ENCODE data around the gene DCX.

The DCX gene

DNA sequence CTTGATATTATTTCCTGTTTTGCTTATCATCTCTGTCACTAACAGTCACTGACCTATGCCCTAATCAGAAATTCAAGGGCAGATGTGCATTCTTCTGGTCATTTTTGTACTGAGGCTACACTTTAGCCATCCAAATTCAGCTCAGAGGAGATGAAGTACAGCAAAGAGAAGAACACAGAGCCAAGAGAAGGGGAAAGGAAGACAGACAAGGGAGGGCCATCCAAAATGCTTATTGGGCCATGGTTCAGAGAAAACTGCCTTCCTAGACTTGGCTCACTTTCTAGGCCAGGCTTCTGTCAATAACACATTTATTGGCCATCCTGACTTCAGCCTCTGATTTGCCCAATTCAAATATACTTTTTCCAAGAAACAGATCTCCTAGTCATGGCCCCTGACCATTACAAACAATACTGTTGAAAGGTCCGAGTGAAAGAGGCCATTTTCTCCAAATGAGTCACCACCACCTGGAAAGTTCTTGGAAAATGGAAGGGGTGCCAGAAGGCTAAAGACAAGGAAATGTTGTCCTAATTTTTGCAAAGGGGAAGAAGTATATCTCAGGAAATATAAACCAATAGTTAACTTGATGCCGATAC lies 56.4 kb downstream of the DCX start:
- Histone ChIP-seq H3K9me2 (replicated peaks; ENCODE audit: insufficient read depth, low read length) (no peaks in the 10 kb centered on the region), H3K9me3 (ENCODE audit: insufficient read depth, low read length) (no peaks in the 10 kb centered on the region), H3K9ac (ENCODE audit: low read length) (no peak overlapping the region), H3K4me3 (ENCODE audit: insufficient read depth, low read length, poor library complexity, severe bottlenecking) (no peak overlapping the region), H3K27ac (ENCODE audit: low read depth, low read length) (no peak overlapping the region), H3K27me3 (ENCODE audit: low read length) (no peaks in the 10 kb centered on the region), H2AFZ (ENCODE audit: low read depth, low read length, severe bottlenecking) (no peak overlapping the region), H3F3A (ENCODE audit: insufficient read depth) (no peaks in the 10 kb centered on the region), H4K20me1 (ENCODE audit: low read depth, low read length) (no peaks in the 10 kb centered on the region), H3K79me2 (ENCODE audit: insufficient read depth, low read length) (no peaks in the 10 kb centered on the region), H3K36me3 (ENCODE audit: low read length) (no peaks in the 10 kb centered on the region), H3K4me2 (ENCODE audit: low read depth, low read length, poor library complexity, severe bottlenecking) (no peak overlapping the region)
- TF ChIP-seq, protein P1, sequence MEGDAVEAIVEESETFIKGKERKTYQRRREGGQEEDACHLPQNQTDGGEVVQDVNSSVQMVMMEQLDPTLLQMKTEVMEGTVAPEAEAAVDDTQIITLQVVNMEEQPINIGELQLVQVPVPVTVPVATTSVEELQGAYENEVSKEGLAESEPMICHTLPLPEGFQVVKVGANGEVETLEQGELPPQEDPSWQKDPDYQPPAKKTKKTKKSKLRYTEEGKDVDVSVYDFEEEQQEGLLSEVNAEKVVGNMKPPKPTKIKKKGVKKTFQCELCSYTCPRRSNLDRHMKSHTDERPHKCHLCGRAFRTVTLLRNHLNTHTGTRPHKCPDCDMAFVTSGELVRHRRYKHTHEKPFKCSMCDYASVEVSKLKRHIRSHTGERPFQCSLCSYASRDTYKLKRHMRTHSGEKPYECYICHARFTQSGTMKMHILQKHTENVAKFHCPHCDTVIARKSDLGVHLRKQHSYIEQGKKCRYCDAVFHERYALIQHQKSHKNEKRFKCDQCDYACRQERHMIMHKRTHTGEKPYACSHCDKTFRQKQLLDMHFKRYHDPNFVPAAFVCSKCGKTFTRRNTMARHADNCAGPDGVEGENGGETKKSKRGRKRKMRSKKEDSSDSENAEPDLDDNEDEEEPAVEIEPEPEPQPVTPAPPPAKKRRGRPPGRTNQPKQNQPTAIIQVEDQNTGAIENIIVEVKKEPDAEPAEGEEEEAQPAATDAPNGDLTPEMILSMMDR (IDR thresholded peaks at IDR 0.05; ENCODE audit: insufficient read depth, low read length, poor library complexity, severe bottlenecking), result no peak
- TF ChIP-seq EZH2phosphoT487 (conservative IDR thresholded peaks at IDR 0.05; ENCODE audit: low read length), result no peak

DNA sequence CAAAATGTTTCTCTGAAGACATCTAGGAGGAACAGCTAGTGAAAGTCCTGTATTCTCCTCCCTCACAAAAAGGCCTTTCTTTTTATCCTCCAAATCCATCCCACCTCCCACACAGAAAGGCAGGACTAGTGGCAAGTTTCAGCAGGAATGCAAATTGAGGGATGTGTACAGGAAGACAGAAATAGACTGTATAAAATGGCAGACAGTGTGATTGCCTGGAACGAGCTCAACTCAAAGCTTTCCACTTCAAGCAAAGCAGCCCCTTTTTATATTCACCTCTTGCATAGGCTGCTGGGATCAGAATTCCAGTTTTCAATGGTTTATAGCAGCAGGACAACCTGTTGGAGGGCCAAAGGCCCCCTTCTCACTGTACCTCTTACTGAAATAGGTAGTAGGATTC lies 57.5 kb downstream of the DCX start:
- no peaks in the 10 kb centered on the region for H3K27me3 ChIP-seq (ENCODE audit: low read length)
- H2AFZ ChIP-seq (ENCODE audit: low read depth, low read length, severe bottlenecking), result no peak overlapping the region
- no peak for TF ChIP-seq EZH2phosphoT487 (conservative IDR thresholded peaks at IDR 0.05; ENCODE audit: low read length)
- TF ChIP-seq, protein P1 (IDR thresholded peaks at IDR 0.05; ENCODE audit: insufficient read depth, low read length, poor library complexity, severe bottlenecking), result no peak

DNA sequence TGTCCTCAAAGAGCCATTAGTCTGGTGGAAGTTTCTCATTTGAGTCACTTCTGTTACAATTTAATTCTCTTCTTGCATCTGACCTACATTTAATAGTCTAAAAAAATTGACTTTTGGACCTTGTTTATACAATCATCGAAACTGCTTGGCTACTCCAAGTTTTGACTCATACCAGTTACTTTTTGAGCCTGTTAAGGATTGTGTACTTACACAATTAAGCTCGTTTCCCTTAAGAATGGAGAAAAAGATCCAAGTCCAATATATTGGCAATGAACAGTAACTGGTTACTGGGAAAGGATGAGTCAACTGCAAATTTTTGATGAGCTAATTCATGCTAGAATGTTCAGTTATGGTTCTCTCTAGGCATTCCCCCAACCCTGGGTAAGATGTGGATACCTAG lies 58.2 kb downstream of the DCX start:
- H3F3A ChIP-seq (ENCODE audit: insufficient read depth), result no peaks in the 10 kb centered on the region
- H3K9me3 ChIP-seq (ENCODE audit: insufficient read depth, low read length), result no peaks in the 10 kb centered on the region
- H3K27me3 ChIP-seq (ENCODE audit: low read length), result no peaks in the 10 kb centered on the region
- H3K79me2 ChIP-seq (ENCODE audit: insufficient read depth, low read length), result no peaks in the 10 kb centered on the region
- H3K9ac ChIP-seq (ENCODE audit: low read length), result no peak overlapping the region
- no peak overlapping the region for H3K4me2 ChIP-seq (ENCODE audit: low read depth, low read length, poor library complexity, severe bottlenecking)
- H3K36me3 ChIP-seq (ENCODE audit: low read length), result no peaks in the 10 kb centered on the region
- H3K9me2 ChIP-seq (replicated peaks; ENCODE audit: insufficient read depth, low read length), result no peaks in the 10 kb centered on the region
- no peak for TF ChIP-seq EZH2phosphoT487 (conservative IDR thresholded peaks at IDR 0.05; ENCODE audit: low read length)
- TF ChIP-seq, protein P1 (IDR thresholded peaks at IDR 0.05; ENCODE audit: insufficient read depth, low read length, poor library complexity, severe bottlenecking), result no peak
- H2AFZ ChIP-seq (ENCODE audit: low read depth, low read length, severe bottlenecking), result no peak overlapping the region
- no peaks in the 10 kb centered on the region for H4K20me1 ChIP-seq (ENCODE audit: low read depth, low read length)
- no peak overlapping the region for H3K27ac ChIP-seq (ENCODE audit: low read depth, low read length)
- H3K4me3 ChIP-seq (ENCODE audit: insufficient read depth, low read length, poor library complexity, severe bottlenecking), result no peak overlapping the region

More for the DNA sequence above, 57.5 kb downstream of the DCX start:
- no peak overlapping the region for H3K9ac ChIP-seq (ENCODE audit: low read length)
- no peak overlapping the region for H3K4me2 ChIP-seq (ENCODE audit: low read depth, low read length, poor library complexity, severe bottlenecking)
- no peak overlapping the region for H3K4me3 ChIP-seq (ENCODE audit: insufficient read depth, low read length, poor library complexity, severe bottlenecking)
- no peaks in the 10 kb centered on the region for H3K36me3 ChIP-seq (ENCODE audit: low read length)
- no peaks in the 10 kb centered on the region for H3F3A ChIP-seq (ENCODE audit: insufficient read depth)
- no peaks in the 10 kb centered on the region for H3K79me2 ChIP-seq (ENCODE audit: insufficient read depth, low read length)
- H4K20me1 ChIP-seq (ENCODE audit: low read depth, low read length), result no peaks in the 10 kb centered on the region
- no peaks in the 10 kb centered on the region for H3K9me3 ChIP-seq (ENCODE audit: insufficient read depth, low read length)
- no peak overlapping the region for H3K27ac ChIP-seq (ENCODE audit: low read depth, low read length)
- H3K9me2 ChIP-seq (replicated peaks; ENCODE audit: insufficient read depth, low read length), result no peaks in the 10 kb centered on the region
